Measurements from ENCODE around the gene CDS1.

DNA sequence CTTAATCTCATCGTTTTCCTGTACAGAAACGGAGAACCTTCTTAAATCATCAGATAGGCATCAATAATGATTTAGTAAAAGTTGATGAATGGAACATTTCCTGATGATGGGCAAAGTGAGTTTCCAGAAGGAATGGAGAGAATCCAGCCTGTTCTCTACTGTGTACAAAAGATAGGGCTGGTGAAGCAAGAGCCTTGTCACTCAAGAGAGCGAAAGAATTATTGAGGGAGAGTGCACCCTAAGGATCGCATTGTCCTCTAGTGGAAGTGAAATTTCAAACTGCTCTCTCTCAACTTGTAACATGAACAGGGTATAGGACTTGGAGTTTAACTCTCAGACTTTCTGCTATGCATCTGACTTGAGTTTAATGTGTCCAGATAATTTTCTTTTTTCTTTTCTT is 69.6 kb downstream of the CDS1 start:
- TF ChIP-seq POLR2AphosphoS5 (IDR thresholded peaks at IDR 0.05; ENCODE audit: low read depth, low read length) (no peak), SIN3A (IDR thresholded peaks at IDR 0.05; ENCODE audit: borderline replicate concordance, insufficient read depth, low read length) (no peak)
